NCI-H128 (cell line): Measurements from ENCODE around the gene TAB2.

ENCODE experiments used
- DNase-seq: peaks from one replicate; lab custom pipeline; 2025; ENCODE audit not compliant: unreplicated experiment; lab: John Stamatoyannopoulos, UW

The TAB2 gene

GRCh38 chr6:149365197-149365596 is 47.7 kb downstream of the TAB2 start:
- DNase-seq, result no peak

- no peak for DNase-seq
Observed at GRCh38 chr6:149366267-149366921, 48.9 kb downstream of the TAB2 start.

GRCh38 chr6:149368065-149368464 is 50.6 kb downstream of the TAB2 start:
- DNase-seq, result no peak

GRCh38 chr6:149371154-149371553 is 53.6 kb downstream of the TAB2 start:
- no peak for DNase-seq

- DNase-seq, result no peak
Observed at GRCh38 chr6:149372062-149372461, 54.5 kb downstream of the TAB2 start.

DNA sequence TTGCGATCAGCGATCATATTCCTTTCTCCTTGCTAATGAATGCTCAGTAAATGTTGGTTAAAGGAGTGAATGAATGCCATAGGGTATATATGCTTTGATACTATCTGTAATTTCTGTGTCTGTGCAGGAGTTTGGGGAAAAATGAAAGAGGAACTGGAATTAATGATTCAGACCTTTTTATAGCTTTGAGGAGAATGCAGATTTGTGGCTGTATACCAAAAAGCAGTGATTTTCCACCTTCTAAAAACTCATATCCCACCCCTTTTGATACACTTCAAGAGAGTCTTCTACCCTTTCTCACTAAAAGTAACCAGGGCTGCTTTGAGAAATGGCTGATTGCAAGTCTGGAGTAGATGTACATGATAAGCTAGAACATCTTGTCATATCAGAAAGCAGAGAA is 56.0 kb downstream of the TAB2 start:
- DNase-seq, result no peak

DNA sequence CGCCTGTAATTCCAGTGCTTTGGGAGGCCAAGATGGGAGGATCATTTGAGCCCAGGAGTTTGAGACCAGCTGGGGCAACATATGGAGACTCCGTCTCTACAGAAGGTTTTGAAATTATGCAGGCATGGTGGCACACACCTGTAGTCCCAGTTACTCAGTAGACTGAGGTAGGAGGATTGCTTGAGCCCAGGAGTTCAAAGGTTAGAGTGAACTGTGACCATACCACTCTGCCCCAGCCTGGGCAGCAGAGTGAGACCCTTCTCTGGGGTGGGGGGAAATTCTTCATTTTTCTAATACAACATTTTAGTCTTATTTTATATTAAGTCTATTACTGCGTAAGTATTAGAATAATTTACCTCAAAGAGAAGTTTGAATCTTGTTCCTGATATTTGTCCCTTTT is 62.5 kb downstream of the TAB2 start:
- DNase-seq, result no peak

- no peak for DNase-seq
Observed at GRCh38 chr6:149380523-149380922, 63.0 kb downstream of the TAB2 start.

GRCh38 chr6:149383371-149383770 is 65.9 kb downstream of the TAB2 start:
- DNase-seq, result no peak

DNA sequence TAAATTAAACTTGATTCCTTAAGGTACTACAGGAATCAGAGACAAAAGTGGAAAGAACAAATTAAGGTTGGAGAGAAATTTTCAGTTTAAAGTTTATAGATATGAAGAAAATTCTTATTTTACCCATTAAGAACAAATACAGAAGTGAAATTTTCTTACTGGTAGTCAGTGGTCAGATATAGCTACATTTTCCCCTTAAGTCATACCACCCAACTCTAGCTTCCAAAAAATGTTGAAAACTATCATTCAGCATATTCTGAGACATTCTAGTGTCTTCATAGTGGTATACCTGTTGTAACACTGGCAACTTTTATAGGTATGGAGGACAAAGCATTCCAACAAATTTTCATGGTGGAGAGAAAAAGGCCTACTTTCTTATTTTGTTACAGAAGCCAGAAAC is 67.0 kb downstream of the TAB2 start:
- no peak for DNase-seq

DNA sequence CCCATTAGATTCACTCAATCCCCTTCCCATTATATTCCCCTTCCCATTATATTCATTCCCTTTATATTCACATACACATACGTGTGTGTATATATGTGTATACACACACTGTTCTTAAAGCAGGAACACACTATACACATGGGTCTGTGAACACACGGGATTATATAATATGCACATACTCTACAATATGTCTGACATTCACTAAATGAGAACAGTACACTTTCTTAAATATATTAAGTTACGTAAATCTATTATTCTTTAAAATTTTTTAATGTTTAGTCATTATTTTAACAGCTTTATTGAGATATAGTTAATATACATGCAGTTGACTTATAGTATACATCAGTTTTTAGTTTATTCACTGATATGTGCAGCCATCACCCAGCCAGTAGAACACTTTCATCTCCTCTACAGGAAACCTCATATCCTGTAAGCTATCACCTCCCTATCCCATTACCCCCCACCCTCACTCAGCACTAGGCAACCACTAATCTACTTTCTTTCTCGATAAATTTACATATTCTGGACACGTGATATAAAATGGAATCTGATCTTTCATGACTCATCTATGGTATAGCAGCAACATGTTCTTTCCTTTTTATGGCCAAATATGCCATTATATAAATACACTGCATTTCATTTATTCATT is 68.6 kb downstream of the TAB2 start:
- no peak for DNase-seq

DNA sequence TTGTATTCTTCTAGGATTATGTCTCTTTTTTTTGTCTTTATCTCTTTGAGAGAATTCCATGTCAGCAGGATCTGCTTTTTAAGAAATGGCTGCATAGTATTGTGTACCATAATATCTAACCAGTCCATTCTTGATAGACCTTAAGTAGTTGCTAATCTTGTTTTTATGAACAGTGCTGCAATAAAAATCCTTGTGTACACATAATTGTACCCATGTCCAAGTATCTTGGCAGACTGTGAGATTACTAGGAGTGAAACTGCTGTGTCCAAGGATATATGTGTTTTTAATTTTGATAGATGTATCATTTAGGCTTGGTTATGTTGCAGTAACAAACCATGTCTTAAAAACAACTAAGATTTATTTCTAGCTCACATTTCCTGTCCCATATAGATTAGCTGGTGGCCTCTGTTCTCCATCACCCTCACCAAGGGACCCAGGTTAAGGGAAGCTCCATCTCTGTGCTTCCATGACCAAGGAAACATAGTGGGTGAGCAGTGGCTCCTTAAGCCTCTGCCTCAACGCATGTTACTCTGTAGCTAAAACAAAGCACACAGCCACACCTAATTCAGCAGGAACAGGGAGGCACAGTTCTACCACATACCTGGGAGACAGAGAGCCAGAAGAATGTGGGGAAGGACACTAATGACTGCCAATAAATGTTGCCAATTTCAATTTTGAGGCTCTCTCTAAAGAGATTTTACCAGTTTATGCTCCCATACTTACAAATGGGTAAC is 70.4 kb downstream of the TAB2 start:
- DNase-seq, result no peak

DNA sequence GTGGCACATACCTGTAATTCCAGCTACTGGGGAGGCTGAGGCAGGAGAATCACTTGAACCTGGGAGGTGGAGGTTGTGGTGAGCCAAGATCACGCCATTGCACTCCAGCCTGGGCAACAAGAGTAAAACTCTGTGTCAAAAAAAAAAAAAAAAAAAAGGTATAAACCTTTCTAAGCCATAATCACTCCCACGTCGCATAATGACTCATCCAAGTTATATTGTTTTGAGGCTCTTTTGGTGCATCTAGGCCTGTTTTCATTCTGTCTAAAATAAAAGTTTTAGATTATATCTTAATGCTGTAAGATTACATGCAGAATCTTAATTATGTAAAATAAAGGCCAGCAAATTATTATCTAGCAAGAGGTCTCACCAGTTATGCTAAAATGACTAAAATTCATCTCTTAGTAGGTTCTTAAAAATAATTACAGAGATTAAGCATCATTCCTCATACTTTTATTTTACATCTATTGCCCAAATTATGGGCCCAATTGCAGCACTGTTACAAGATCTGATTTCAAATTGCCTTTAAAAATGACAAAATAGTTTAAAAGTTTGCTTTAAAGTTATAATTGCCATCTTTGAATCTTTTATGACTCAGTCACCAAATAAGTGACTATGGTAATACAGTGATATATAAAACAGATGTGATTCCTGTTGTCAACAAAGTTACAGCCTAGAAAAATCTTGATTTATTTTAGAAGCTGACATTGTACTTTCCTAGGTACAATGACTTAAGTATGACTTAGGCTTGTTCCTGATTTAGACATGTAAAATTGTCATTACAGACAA is 72.2 kb downstream of the TAB2 start:
- no peak for DNase-seq

DNA sequence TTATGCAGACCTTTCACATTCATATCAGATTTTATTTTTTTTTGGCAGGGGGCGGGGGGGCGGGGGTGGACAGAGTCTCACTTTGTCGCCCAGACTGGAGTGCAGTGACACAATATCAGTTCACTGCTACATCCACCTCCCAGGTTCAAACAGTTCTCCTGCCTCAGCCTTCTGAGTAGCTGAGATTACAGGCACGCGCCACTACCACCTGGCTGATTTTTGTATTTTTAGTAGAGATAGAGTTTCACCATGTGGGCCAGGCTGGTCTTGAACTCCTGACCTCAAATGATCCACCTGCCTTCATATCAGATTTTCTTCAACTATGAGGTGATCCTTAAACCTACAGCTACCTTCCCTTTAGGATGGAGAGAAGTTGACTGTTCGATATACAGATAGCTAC is 74.6 kb downstream of the TAB2 start:
- DNase-seq, result no peak

DNA sequence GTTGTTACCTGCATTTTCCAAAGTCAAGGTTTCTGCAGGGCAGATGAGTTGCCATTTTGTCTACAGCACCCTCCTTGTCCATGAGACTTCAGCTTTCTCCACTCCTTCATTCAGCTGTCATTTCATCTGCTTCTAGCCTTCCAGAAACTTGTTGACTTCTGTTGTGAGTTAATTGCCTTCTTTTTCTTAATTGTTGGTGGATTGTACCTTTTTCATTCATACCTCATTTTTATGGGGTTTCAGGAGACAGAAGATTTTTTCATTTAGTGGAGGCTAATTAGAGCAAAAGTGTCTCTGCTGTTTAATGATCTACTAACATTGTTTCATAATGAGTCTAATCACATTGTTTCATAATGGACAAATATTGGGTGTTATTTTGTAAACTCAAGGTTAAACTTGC is 75.0 kb downstream of the TAB2 start:
- DNase-seq, result no peak

- DNase-seq, result no peak
Observed at GRCh38 chr6:149393002-149393679, 75.6 kb downstream of the TAB2 start.

- no peak for DNase-seq
Observed at GRCh38 chr6:149395185-149395584, 77.7 kb downstream of the TAB2 start.

GRCh38 chr6:149397384-149397783 is 79.9 kb downstream of the TAB2 start:
- no peak for DNase-seq

GRCh38 chr6:149400050-149400449 is 82.5 kb downstream of the TAB2 start, which contains the start of gene SUMO4:
SUMO4 (plus strand) TSS chr6:149400262; CDS start chr6:149400392, 130 bp downstream.
- no peak for DNase-seq

GRCh38 chr6:149403534-149403933 is 86.0 kb downstream of the TAB2 start:
- DNase-seq, result no peak
